Smooth muscle cell (in vitro differentiated cells): ENCODE measurements around the gene CD300E. TPM values are rescaled to one million over a fixed set of nuclear protein-coding genes. Genes with fewer than 3 reads are reported as not detected.
A peak's percentile ranks its signal among the peaks of the same experiment; 100 is the strongest.

Experiments
- DNase-seq: peaks from one replicate; lab custom pipeline; 2025; ENCODE audit not compliant: unreplicated experiment; lab: John Stamatoyannopoulos, UW
- H2AFZ ChIP-seq: fragments of 200-600 bp; sonication (generic); 2 replicates; pipeline ENCODE4 v1.6.0; 2016; ENCODE audit warnings: antibody characterized with exemption, low read depth, mild to moderate bottlenecking
- H3F3A ChIP-seq: fragments of 200-600 bp; sonication (generic); 2 replicates; pipeline ENCODE4 v1.6.0; 2017; ENCODE audit warnings: antibody characterized with exemption, low read depth
- H3K27ac ChIP-seq: fragments of 200-600 bp; sonication (generic); 2 replicates; pipeline ENCODE4 v1.5.1; 2016; ENCODE audit warnings: low read depth, mild to moderate bottlenecking
- H3K27me3 ChIP-seq: fragments of 200-600 bp; sonication (generic); 2 replicates; pipeline ENCODE4 v1.6.1; 2016; ENCODE audit warnings: low read depth, mild to moderate bottlenecking
- H3K36me3 ChIP-seq: fragments of 200-600 bp; sonication (generic); 2 replicates; pipeline ENCODE4 v1.5.1; 2016; ENCODE audit warnings: low read depth
- H3K4me1 ChIP-seq: fragments of 200-600 bp; sonication (generic); 2 replicates; pipeline ENCODE4 v1.5.1; 2016; ENCODE audit warnings: low read depth
- H3K4me2 ChIP-seq: fragments of 200-600 bp; sonication (generic); 2 replicates; pipeline ENCODE4 v1.6.0; 2016; ENCODE audit warnings: mild to moderate bottlenecking
- H3K4me3 ChIP-seq: fragments of 200-600 bp; sonication (generic); 2 replicates; pipeline ENCODE4 v1.5.1; 2016; ENCODE audit warnings: mild to moderate bottlenecking
- H3K79me2 ChIP-seq: fragments of 200-600 bp; sonication (generic); 2 replicates; pipeline ENCODE4 v1.6.0; 2016; ENCODE audit warnings: low read depth, mild to moderate bottlenecking
- H3K9ac ChIP-seq: fragments of 200-600 bp; sonication (generic); 2 replicates; pipeline ENCODE4 v1.6.0; 2016; ENCODE audit warnings: low read depth
- H3K9me3 ChIP-seq: fragments of 200-600 bp; sonication (generic); replicated peaks from 2 replicates; pipeline ENCODE4 v1.5.1; 2016; ENCODE audit warnings: low read depth
- H4K20me1 ChIP-seq: fragments of 200-600 bp; sonication (generic); 2 replicates; pipeline ENCODE4 v1.6.0; 2016; ENCODE audit warnings: low read depth
- WGBS: methylation state at CpG from one replicate; pipeline ENCODE4 v1.1.7; 2016; ENCODE audit warnings: low lambda C conversion rate; 5-methylcytosine and 5-hydroxymethylcytosine counted together
- polyA plus RNA-seq: library from polyadenylated mRNA; unstranded; fragments of >200 nt; fragmentation: Nextera tagmentation; extraction: Ambion mirVana; gene quantifications from 2 replicates; pipeline ENCODE4 v1.2.1, GENCODE V29; 2016
- total RNA-seq: library from RNA; depleted of rRNA; stranded (reverse); fragments of >200 nt; gene quantifications from 2 replicates; pipeline ENCODE4 v1.2.3, GENCODE V29; 2014
- TF ChIP-seq, protein P1 (sequence below): fragments of 200-600 bp; sonication (generic); IDR thresholded peaks from 2 replicates; pipeline ENCODE4 v1.5.1; 2017; ENCODE audit warnings: borderline replicate concordance, mild to moderate bottlenecking, antibody characterized with exemption; ENCODE audit not compliant: insufficient read depth, poor library complexity, severe bottlenecking

The CD300E gene
- total and polyA plus RNA-seq, 2 experiments from 2014 or later: not detected

DNA sequence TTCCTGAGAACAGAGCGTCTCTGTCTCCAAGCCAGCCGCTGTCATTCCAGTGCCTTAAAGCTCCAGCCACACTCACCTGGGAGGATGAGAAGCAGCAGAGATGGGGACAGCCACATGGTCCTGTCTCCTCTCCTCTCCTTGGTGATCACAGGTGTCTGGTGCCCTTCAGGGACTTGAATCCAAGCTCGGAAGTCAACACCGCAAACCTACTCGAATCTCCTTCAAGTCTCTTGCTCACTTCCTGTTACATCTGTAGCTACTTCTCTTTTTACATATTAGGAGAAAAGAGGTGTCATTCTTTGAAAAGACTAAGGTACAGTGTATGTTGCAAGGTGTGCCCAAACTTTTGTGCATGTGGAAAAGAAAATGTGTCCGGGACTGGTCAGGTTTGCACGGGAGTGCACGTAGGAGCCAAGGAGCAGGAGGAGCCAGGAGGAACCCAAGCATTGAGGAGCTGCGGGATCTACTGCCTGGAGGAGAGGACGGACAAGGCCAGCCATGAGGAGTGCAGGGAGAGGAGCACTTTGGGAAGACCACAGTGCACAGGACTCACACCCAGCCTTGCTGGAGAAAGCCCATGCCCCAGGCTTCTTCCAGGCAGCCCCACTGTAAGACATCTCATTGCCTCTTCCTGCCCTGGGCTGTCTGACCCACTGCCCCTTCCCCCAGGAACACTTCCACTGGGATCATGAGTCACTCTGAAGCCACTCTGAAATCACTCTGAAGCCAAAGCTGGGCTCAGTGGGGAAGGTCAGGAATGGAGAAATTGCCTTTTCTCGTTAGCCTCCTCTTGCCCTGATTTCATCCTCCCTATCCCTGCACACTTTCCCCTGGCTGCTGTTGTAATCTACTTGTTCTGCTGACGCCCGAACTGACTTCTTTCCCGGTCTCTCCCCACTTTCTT, 31.2 kb downstream of the CD300E start, which contains the start of gene CD300LD:
Gene CD300LD, minus strand, starts transcription at position 197 of the 904 bp plus-strand sequence. Its CDS starts 81 bp downstream, at position 116.
- TF ChIP-seq, protein P1, sequence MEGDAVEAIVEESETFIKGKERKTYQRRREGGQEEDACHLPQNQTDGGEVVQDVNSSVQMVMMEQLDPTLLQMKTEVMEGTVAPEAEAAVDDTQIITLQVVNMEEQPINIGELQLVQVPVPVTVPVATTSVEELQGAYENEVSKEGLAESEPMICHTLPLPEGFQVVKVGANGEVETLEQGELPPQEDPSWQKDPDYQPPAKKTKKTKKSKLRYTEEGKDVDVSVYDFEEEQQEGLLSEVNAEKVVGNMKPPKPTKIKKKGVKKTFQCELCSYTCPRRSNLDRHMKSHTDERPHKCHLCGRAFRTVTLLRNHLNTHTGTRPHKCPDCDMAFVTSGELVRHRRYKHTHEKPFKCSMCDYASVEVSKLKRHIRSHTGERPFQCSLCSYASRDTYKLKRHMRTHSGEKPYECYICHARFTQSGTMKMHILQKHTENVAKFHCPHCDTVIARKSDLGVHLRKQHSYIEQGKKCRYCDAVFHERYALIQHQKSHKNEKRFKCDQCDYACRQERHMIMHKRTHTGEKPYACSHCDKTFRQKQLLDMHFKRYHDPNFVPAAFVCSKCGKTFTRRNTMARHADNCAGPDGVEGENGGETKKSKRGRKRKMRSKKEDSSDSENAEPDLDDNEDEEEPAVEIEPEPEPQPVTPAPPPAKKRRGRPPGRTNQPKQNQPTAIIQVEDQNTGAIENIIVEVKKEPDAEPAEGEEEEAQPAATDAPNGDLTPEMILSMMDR: no peak
- Histone ChIP-seq H3K79me2 (no peaks in the 10 kb centered on the region), H3K9me3 (no peaks in the 10 kb centered on the region), H4K20me1 (no peaks in the 10 kb centered on the region), H3K27ac (peak within 1 kb of the TSS; percentile 42), H3K36me3 (no peaks in the 10 kb centered on the region), H3K4me1 (no peaks in the 10 kb centered on the region), H3F3A (no peaks in the 10 kb centered on the region), H3K4me2 (peak within 1 kb of the TSS; percentile 60), H3K27me3 (no peaks in the 10 kb centered on the region), H3K9ac (no peak within 1 kb of the TSS), H3K4me3 (no peak within 1 kb of the TSS), H2AFZ (peak within 1 kb of the TSS; percentile 52)
- no peak for DNase-seq
- WGBS: 73% methylated on average over 14 of the region's 14 CpGs

DNA sequence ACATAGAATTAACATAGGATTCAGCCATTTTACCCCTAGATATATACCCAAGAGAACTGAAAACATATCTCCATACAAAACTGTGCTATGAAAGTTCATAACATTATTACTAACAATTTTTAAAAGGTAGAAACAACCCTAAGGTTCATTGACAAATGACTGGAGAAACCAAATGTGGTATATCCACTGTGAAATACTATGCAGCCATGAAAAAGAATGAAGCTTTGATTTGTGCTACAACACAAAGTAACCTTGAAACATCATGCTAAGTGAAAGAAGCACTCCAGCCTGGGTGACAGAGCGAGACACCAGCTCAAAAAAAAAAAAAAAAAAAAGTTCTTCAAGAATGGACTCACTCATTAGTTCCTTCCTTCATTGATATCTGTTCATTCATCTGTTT, 32.0 kb downstream of the CD300E start:
- no peak for DNase-seq
- TF ChIP-seq, protein P1: no peak
- H3K4me2 ChIP-seq: no peak overlapping the region
- H3K27me3 ChIP-seq: no peaks in the 10 kb centered on the region
- no peaks in the 10 kb centered on the region for H4K20me1 ChIP-seq
- no peak overlapping the region for H3K27ac ChIP-seq
- no peaks in the 10 kb centered on the region for H3K79me2 ChIP-seq
- WGBS: 95% methylated on average over 1 of the region's 1 CpG
- H3K9ac ChIP-seq: no peak overlapping the region
- no peaks in the 10 kb centered on the region for H3K4me1 ChIP-seq
- H3K36me3 ChIP-seq: no peaks in the 10 kb centered on the region
- no peaks in the 10 kb centered on the region for H3F3A ChIP-seq
- H2AFZ ChIP-seq: no peak overlapping the region
- no peak overlapping the region for H3K4me3 ChIP-seq
- no peaks in the 10 kb centered on the region for H3K9me3 ChIP-seq

DNA sequence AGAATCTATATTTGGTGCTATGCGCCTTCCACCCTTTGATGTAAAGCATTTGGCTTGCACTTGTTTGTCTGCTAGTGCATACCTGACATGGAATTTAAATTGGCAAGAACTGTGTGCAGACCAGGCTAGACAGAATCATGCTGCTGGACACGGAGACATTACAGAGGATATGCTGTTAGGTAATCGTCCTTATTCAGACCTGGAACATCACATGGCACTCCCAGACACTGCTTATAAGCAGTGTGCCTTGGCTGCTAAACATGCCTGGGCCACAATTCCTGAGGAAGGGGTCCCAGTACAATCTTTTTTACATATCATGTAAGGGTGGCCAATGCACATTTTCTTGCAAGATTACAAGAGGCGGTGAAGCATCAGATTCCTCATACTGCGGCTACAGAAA, 37.8 kb downstream of the CD300E start:
- no peaks in the 10 kb centered on the region for H3K79me2 ChIP-seq
- H3K9me3 ChIP-seq: no peaks in the 10 kb centered on the region
- no peaks in the 10 kb centered on the region for H3K4me1 ChIP-seq
- no peak for DNase-seq
- no peaks in the 10 kb centered on the region for H3K27me3 ChIP-seq
- H3K4me3 ChIP-seq: no peak overlapping the region
- H3K4me2 ChIP-seq: no peak overlapping the region
- no peaks in the 10 kb centered on the region for H3K36me3 ChIP-seq
- 90% methylated on average over 5 of the region's 5 CpGs for WGBS
- H4K20me1 ChIP-seq: no peaks in the 10 kb centered on the region
- H3F3A ChIP-seq: no peaks in the 10 kb centered on the region
- H2AFZ ChIP-seq: no peak overlapping the region
- H3K27ac ChIP-seq: no peak overlapping the region
- TF ChIP-seq, protein P1: no peak
- no peak overlapping the region for H3K9ac ChIP-seq
